Duodenal mucosa (tissue), 2 donors: ENCODE results near the gene NETO2.
A peak's percentile ranks its signal among the peaks of the same experiment; 100 is the strongest.
"Not testable (repeated sequence)": the region's sequence is repeated elsewhere in the genome, so short reads cannot be mapped to it uniquely, and the experiment has no call there.

Experiments used
- H3K27ac ChIP-seq: one replicate; pipeline ENCODE4 v1.7.0; 2013; ENCODE audit warnings: low read depth, low read length
- H3K27me3 ChIP-seq, 2 donors: one replicate each; pipeline ENCODE4 v1.7.0; 2013; ENCODE audit warnings: low read length in 2 of 2, control low read depth in 1 of 2; ENCODE audit not compliant: insufficient read depth in 2 of 2, control insufficient read depth in 1 of 2
- H3K36me3 ChIP-seq, 2 donors: one replicate each; pipeline ENCODE4 v1.7.0; 2013; ENCODE audit warnings: low read length in 2 of 2, control low read depth in 1 of 2; ENCODE audit not compliant: insufficient read depth in 2 of 2, control insufficient read depth in 1 of 2
- H3K4me1 ChIP-seq, 2 donors: one replicate each; pipeline ENCODE4 v1.7.0; 2013; ENCODE audit warnings: low read length in 2 of 2, control low read depth in 1 of 2; ENCODE audit not compliant: insufficient read depth in 2 of 2, control insufficient read depth in 1 of 2
- H3K4me3 ChIP-seq, 2 donors: one replicate each; pipeline ENCODE4 v1.7.0; 2013; ENCODE audit warnings: low read length in 2 of 2, low read depth in 1 of 2
- H3K9ac ChIP-seq, 2 donors: one replicate each; pipeline ENCODE4 v1.7.0; 2013; ENCODE audit warnings: low read length in 2 of 2, low read depth in 1 of 2
- H3K9me3 ChIP-seq, 2 donors: one replicate each; pipeline ENCODE4 v1.7.0; 2013; ENCODE audit warnings: low read length in 2 of 2, control low read depth in 1 of 2; ENCODE audit not compliant: control insufficient read depth in 1 of 2

Gene NETO2

GRCh38 chr16:47143677-47144558, at the start of gene NETO2:
NETO2 (minus strand) TSS chr16:47143945; CDS start chr16:47143612, 333 bp downstream.
- Histone ChIP-seq H3K9ac (peak within 1 kb of the TSS in 1 of 2 donors; percentile 14), H3K4me1 (no peaks in the 10 kb centered on the region), H3K27ac (no peak within 1 kb of the TSS)

GRCh38 chr16:47182318-47182717, 38.6 kb upstream of the NETO2 start:
- Histone ChIP-seq H3K9me3 (no peaks in the 10 kb centered on the region), H3K4me1 (no peaks in the 10 kb centered on the region), H3K27me3 (no peaks in the 10 kb centered on the region), H3K27ac (no peak overlapping the region), H3K36me3 (no peaks in the 10 kb centered on the region), H3K9ac (no peak overlapping the region), H3K4me3 (no peak overlapping the region)

More at GRCh38 chr16:47143677-47144558, at the start of gene NETO2:
- Histone ChIP-seq H3K36me3 (no peaks in the 10 kb centered on the region), H3K9me3 (no peaks in the 10 kb centered on the region), H3K27me3 (peaks cover 6 to 10% of the 10 kb centered on the region in 2 donors), H3K4me3 (peak within 1 kb of the TSS; percentile 61 to 67)

DNA sequence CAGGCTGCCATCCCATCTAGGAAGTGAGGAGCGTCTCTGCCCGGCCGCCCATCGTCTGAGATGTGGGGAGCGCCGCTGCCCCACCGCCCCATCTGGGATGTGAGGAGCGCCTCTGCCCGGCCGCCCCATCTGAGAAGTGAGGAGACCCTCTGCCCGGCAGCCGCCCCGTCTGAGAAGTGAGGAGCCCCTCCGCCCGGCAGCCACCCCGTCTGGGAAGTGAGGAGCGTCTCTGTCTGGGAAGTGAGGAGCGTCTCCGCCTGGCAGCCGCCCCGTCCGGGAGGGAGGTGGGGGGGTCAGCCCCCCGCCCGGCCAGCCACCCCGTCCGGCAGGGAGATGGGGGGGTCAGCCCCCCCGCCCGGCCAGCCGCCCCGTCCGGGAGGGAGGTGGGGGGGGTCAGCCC, 37.3 kb upstream of the NETO2 start:
- H3K9ac ChIP-seq = not testable (repeated sequence)

GRCh38 chr16:47180073-47180472, 36.3 kb upstream of the NETO2 start:
- H3K27ac ChIP-seq = no peak overlapping the region
- no peaks in the 10 kb centered on the region for H3K27me3 ChIP-seq
- no peaks in the 10 kb centered on the region for H3K9me3 ChIP-seq
- no peaks in the 10 kb centered on the region for H3K36me3 ChIP-seq
- H3K9ac ChIP-seq = no peak overlapping the region
- H3K4me1 ChIP-seq = no peaks in the 10 kb centered on the region
- no peak overlapping the region for H3K4me3 ChIP-seq

More for the DNA sequence above, 37.3 kb upstream of the NETO2 start:
- H3K27me3 ChIP-seq, H3K4me1 ChIP-seq, H3K27ac ChIP-seq, H3K4me3 ChIP-seq, H3K9me3 ChIP-seq, H3K36me3 ChIP-seq: not testable (repeated sequence)

DNA sequence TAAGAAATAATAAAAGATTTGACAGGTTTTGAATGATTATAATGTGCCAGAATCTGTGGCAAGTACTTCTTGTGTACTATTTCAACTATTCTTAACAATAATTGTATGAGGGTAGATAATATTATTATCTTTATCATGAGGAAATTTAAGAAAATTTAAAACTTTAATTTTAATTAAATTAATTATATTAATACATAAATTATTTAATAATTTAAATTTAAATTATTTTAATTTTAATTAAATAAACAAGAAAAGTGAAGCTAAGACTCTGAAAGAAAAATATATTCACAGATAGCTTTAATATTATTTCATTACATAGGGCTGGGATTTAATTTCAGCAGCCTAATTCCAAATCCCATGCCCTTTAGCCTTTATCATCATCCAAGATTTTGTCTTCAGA, 31.4 kb upstream of the NETO2 start:
- Histone ChIP-seq H3K27ac (no peak overlapping the region), H3K4me3 (no peak overlapping the region), H3K36me3 (no peaks in the 10 kb centered on the region), H3K9ac (no peak overlapping the region), H3K27me3 (no peaks in the 10 kb centered on the region), H3K4me1 (no peaks in the 10 kb centered on the region), H3K9me3 (no peaks in the 10 kb centered on the region)

DNA sequence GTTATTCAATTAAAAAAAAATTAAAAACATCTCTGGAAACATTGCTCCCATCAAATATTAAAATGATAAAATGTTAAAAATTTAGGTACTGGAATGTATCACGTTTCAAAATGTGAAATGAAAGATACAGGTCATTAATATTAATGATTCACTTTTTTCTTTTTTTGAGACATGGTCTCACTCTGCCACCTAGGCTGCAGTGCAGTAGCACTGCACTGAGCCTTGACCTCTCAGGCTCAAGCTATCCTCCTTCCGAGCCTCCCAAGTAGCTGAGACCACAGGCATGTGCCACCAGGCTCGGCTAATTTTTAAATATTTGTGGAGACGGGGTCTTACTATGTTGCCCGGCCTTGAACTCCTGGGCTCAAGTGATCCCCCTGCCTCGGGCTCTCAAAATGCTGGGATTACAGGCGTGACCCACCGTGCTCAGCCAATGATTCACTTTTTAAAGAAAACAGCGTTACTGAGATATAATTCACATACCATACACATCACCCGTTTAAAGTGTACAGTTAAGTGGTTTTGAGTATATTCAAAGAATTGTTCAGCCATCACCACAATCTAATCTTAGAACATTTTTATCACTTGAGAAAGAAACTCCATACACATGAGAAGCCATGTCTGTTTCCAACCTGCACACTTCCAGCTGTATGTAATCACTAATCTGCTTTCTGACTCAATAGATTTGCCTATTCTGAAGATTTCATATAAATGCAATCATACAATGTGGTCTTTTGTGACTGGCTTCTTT, 19.1 kb upstream of the NETO2 start:
- no peak overlapping the region for H3K27ac ChIP-seq
- H3K4me3 ChIP-seq = no peak overlapping the region
- no peaks in the 10 kb centered on the region for H3K9me3 ChIP-seq
- no peaks in the 10 kb centered on the region for H3K27me3 ChIP-seq
- H3K4me1 ChIP-seq = no peaks in the 10 kb centered on the region
- peaks cover 2 to 4% of the 10 kb centered on the region in 2 donors for H3K36me3 ChIP-seq
- H3K9ac ChIP-seq = no peak overlapping the region

- Histone ChIP-seq H3K36me3 (peaks cover 6 to 11% of the 10 kb centered on the region in 2 donors), H3K4me1 (no peaks in the 10 kb centered on the region), H3K9ac (no peak overlapping the region), H3K9me3 (no peaks in the 10 kb centered on the region), H3K4me3 (no peak overlapping the region), H3K27me3 (no peaks in the 10 kb centered on the region), H3K27ac (no peak overlapping the region)
Measured at GRCh38 chr16:47161464-47161863, 17.7 kb upstream of the NETO2 start.

- H3K9me3 ChIP-seq = no peaks in the 10 kb centered on the region
- no peaks in the 10 kb centered on the region for H3K4me1 ChIP-seq
- no peak overlapping the region for H3K27ac ChIP-seq
- no peak overlapping the region for H3K9ac ChIP-seq
- peaks cover 6 to 15% of the 10 kb centered on the region in 2 donors for H3K36me3 ChIP-seq
- H3K4me3 ChIP-seq = no peak overlapping the region
- no peaks in the 10 kb centered on the region for H3K27me3 ChIP-seq
Measured at GRCh38 chr16:47160422-47160821, 16.7 kb upstream of the NETO2 start.

GRCh38 chr16:47158992-47159391, 15.2 kb upstream of the NETO2 start:
- Histone ChIP-seq H3K4me3 (no peak overlapping the region), H3K27me3 (no peaks in the 10 kb centered on the region), H3K9ac (no peak overlapping the region), H3K9me3 (no peaks in the 10 kb centered on the region), H3K36me3 (peaks cover 6 to 15% of the 10 kb centered on the region in 2 donors), H3K4me1 (no peaks in the 10 kb centered on the region), H3K27ac (no peak overlapping the region)

GRCh38 chr16:47156680-47157215, 13.0 kb upstream of the NETO2 start:
- Histone ChIP-seq H3K9ac (no peak overlapping the region), H3K27ac (no peak overlapping the region), H3K27me3 (no peaks in the 10 kb centered on the region), H3K4me3 (no peak overlapping the region), H3K9me3 (no peaks in the 10 kb centered on the region), H3K36me3 (peaks cover 16 to 26% of the 10 kb centered on the region in 2 donors), H3K4me1 (no peaks in the 10 kb centered on the region)
